ENCODE data around the gene GADD45B.

DNA sequence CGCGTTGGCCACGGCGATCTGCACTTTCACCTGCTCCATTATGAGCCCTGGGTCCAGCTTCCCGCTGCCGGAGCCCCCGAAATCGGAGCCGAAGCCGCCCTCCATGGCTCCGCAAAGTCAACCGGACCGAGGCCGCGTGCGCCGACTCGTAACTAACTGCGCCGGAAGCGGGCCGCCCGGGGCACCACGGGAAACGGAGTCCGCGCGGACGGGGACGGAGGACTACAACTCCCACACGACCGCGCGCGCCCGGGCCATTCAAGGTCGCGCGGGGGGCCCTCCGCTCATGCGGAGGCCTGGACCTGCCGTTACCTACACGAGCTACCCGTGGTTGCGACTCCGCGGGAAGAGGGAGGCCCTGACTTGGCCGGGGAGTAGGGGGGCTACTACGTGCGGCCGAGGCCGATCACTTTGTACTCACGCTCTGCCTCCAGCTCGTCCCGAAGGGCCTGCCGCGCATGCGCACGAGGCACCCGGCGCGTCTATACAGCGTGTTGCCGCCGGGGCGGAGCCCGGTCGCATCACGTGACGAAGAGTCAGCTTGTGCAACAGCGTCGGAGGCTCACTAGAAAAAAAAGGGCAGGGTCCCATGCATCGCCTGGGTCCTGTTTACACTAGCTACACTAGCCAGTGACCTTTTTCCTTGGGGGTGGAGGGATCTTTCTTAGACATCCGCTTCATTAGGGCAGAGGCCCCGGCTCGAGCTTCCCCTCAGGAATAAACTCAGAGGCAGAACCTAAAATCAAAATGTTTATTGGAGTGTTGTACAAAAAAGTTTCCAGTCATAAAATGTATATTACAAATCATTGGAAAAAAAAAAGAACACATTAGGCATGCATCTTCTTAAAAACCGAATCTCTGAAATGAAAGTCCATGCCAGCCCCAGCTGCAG lies 48.3 kb upstream of the GADD45B start, which contains the start of gene TIMM13:
- TF ChIP-seq NFE2L2 (IDR thresholded peaks at IDR 0.05; ENCODE audit: low read depth, low read length) (no peak), RCOR1 (IDR thresholded peaks at IDR 0.05; ENCODE audit: insufficient replicate concordance, low read length) (no peak), CEBPB (IDR thresholded peaks at IDR 0.05; ENCODE audit: low read depth, low read length) (peak; percentile 98), RAD21 (IDR thresholded peaks at IDR 0.05; ENCODE audit: low read length) (no peak), MAFK (IDR thresholded peaks at IDR 0.05; ENCODE audit: low read depth, low read length) (no peak), POLR2A (IDR thresholded peaks at IDR 0.05; ENCODE audit: low read depth, low read length) (peak; percentile 64), CHD1 (IDR thresholded peaks at IDR 0.05; ENCODE audit: low read depth, low read length) (no peak), SMC3 (IDR thresholded peaks at IDR 0.05; ENCODE audit: low read depth, low read length) (no peak)
- TF ChIP-seq, protein P1, sequence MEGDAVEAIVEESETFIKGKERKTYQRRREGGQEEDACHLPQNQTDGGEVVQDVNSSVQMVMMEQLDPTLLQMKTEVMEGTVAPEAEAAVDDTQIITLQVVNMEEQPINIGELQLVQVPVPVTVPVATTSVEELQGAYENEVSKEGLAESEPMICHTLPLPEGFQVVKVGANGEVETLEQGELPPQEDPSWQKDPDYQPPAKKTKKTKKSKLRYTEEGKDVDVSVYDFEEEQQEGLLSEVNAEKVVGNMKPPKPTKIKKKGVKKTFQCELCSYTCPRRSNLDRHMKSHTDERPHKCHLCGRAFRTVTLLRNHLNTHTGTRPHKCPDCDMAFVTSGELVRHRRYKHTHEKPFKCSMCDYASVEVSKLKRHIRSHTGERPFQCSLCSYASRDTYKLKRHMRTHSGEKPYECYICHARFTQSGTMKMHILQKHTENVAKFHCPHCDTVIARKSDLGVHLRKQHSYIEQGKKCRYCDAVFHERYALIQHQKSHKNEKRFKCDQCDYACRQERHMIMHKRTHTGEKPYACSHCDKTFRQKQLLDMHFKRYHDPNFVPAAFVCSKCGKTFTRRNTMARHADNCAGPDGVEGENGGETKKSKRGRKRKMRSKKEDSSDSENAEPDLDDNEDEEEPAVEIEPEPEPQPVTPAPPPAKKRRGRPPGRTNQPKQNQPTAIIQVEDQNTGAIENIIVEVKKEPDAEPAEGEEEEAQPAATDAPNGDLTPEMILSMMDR (conservative IDR thresholded peaks at IDR 0.05; ENCODE audit: low read depth, low read length): no peak
- TF ChIP-seq, protein P2, sequence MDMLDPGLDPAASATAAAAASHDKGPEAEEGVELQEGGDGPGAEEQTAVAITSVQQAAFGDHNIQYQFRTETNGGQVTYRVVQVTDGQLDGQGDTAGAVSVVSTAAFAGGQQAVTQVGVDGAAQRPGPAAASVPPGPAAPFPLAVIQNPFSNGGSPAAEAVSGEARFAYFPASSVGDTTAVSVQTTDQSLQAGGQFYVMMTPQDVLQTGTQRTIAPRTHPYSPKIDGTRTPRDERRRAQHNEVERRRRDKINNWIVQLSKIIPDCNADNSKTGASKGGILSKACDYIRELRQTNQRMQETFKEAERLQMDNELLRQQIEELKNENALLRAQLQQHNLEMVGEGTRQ (IDR thresholded peaks at IDR 0.05; ENCODE audit: low read depth, low read length): peak; percentile 99
- TF ChIP-seq, protein P3, sequence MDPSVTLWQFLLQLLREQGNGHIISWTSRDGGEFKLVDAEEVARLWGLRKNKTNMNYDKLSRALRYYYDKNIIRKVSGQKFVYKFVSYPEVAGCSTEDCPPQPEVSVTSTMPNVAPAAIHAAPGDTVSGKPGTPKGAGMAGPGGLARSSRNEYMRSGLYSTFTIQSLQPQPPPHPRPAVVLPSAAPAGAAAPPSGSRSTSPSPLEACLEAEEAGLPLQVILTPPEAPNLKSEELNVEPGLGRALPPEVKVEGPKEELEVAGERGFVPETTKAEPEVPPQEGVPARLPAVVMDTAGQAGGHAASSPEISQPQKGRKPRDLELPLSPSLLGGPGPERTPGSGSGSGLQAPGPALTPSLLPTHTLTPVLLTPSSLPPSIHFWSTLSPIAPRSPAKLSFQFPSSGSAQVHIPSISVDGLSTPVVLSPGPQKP (IDR thresholded peaks at IDR 0.05; ENCODE audit: borderline replicate concordance, low read depth, low read length): 0 out of 2 replicates have a peak, but pooled peaks have one; percentile 36

Data from IMR-90 (cell line).